Measurements from ENCODE around the gene ADK. TPM values are rescaled to one million over a fixed set of nuclear protein-coding genes. Genes with fewer than 3 reads are reported as not detected.

ADK gene
- total RNA-seq, 1 donor from 2014 or later = 53.0 TPM

GRCh38 chr10:74156919-74157289 lies 5.9 kb downstream of the ADK start:
- Histone ChIP-seq H3K9me3 (no peaks in the 10 kb centered on the region), H3K4me1 (peaks cover 20% of the 10 kb centered on the region), H3K27ac (no peak overlapping the region), H3K4me3 (no peak overlapping the region), H3K36me3 (no peaks in the 10 kb centered on the region), H3K27me3 (no peaks in the 10 kb centered on the region)
- DNase-seq = no peak
- no peak for ATAC-seq
- intact Hi-C loops (cut with DNase I) = no loop called here
- TF ChIP-seq CTCF (IDR thresholded peaks at IDR 0.05) = no peak

- no peaks in the 10 kb centered on the region for H3K4me1 ChIP-seq
- no peaks in the 10 kb centered on the region for H3K9me3 ChIP-seq
- no peaks in the 10 kb centered on the region for H3K36me3 ChIP-seq
- H3K27me3 ChIP-seq = no peaks in the 10 kb centered on the region
- intact Hi-C loops (cut with DNase I) = no loop called here
- H3K27ac ChIP-seq = no peak overlapping the region
- no peak for TF ChIP-seq CTCF (IDR thresholded peaks at IDR 0.05)
- no peak for DNase-seq
- no peak for ATAC-seq
- no peak overlapping the region for H3K4me3 ChIP-seq
Observed at GRCh38 chr10:74160013-74160412, 9.0 kb downstream of the ADK start.

- no peak for DNase-seq
- Histone ChIP-seq H3K36me3 (no peaks in the 10 kb centered on the region), H3K27me3 (no peaks in the 10 kb centered on the region), H3K4me3 (no peak overlapping the region), H3K27ac (no peak overlapping the region), H3K9me3 (no peaks in the 10 kb centered on the region), H3K4me1 (no peaks in the 10 kb centered on the region)
- TF ChIP-seq CTCF (IDR thresholded peaks at IDR 0.05) = no peak
- intact Hi-C loops (cut with DNase I) = no loop called here
- ATAC-seq = no peak
Observed at GRCh38 chr10:74163319-74164068, 12.5 kb downstream of the ADK start.

GRCh38 chr10:74164716-74165529 lies 13.9 kb downstream of the ADK start:
- ATAC-seq (peak; percentile 62), DNase-seq (no peak)

GRCh38 chr10:74165530-74165901 lies 14.5 kb downstream of the ADK start:
- no peak for DNase-seq
- H3K27me3 ChIP-seq = no peaks in the 10 kb centered on the region
- intact Hi-C loops (cut with DNase I) = no loop called here
- H3K27ac ChIP-seq = peak overlapping the region; percentile 26
- H3K9me3 ChIP-seq = no peaks in the 10 kb centered on the region
- H3K36me3 ChIP-seq = no peaks in the 10 kb centered on the region
- no peak overlapping the region for H3K4me3 ChIP-seq
- H3K4me1 ChIP-seq = no peaks in the 10 kb centered on the region
- no peak for TF ChIP-seq CTCF (IDR thresholded peaks at IDR 0.05)
- no peak for ATAC-seq

More at GRCh38 chr10:74164716-74165529, 13.9 kb downstream of the ADK start:
- intact Hi-C loops (cut with DNase I) = no loop called here
- H3K4me1 ChIP-seq = no peaks in the 10 kb centered on the region
- no peak for TF ChIP-seq CTCF (IDR thresholded peaks at IDR 0.05)
- H3K27me3 ChIP-seq = no peaks in the 10 kb centered on the region
- H3K36me3 ChIP-seq = no peaks in the 10 kb centered on the region
- H3K27ac ChIP-seq = peak overlapping the region; percentile 26
- no peak overlapping the region for H3K4me3 ChIP-seq
- no peaks in the 10 kb centered on the region for H3K9me3 ChIP-seq

Data from upper lobe of right lung (tissue), 1 donor.